Fibroblast of skin of left biceps (primary cell): ENCODE measurements around the gene VKORC1.
"Not testable (repeated sequence)": the region's sequence is repeated elsewhere in the genome, so short reads cannot be mapped to it uniquely, and the experiment has no call there.

Experiments
- DNase-seq, 2 experiments: peaks; one replicate each; pipeline ENCODE4 v3.0.0-alpha.2; 2013; ENCODE audit warnings: low read depth in 2 of 2

The VKORC1 gene

GRCh38 chr16:31107465-31107867, 12.9 kb upstream of the VKORC1 start:
- no peak for DNase-seq

- DNase-seq, result no peak
Measured at GRCh38 chr16:31106509-31107464, 12.2 kb upstream of the VKORC1 start.

- DNase-seq, result no peak
Measured at GRCh38 chr16:31105677-31106213, 11.1 kb upstream of the VKORC1 start.

- DNase-seq, result not testable (repeated sequence)
Measured at GRCh38 chr16:31100876-31101641, 6.5 kb upstream of the VKORC1 start.

- DNase-seq, result no peak
Measured at GRCh38 chr16:31099860-31100638, 5.5 kb upstream of the VKORC1 start.

- DNase-seq, result no peak
Measured at GRCh38 chr16:31094088-31094423, 541 bp downstream of the VKORC1 start.

- DNase-seq, result no peak
Measured at GRCh38 chr16:31093132-31093703, 1.4 kb downstream of the VKORC1 start.

- DNase-seq, result no peak
Measured at GRCh38 chr16:31092330-31092729, 2.3 kb downstream of the VKORC1 start.

GRCh38 chr16:31090540-31090939, 4.1 kb downstream of the VKORC1 start:
- no peak for DNase-seq

- DNase-seq, result no peak
Measured at GRCh38 chr16:31089199-31089598, 5.4 kb downstream of the VKORC1 start.

GRCh38 chr16:31088459-31089183, 6.0 kb downstream of the VKORC1 start, which contains the start of gene PRSS53:
Gene PRSS53 (minus strand): TSS chr16:31088943. CDS start chr16:31088809, 134 bp downstream.
- no peak for DNase-seq

- DNase-seq, result no peak
Measured at GRCh38 chr16:31087971-31088370, 6.6 kb downstream of the VKORC1 start.

GRCh38 chr16:31087481-31087880, 7.1 kb downstream of the VKORC1 start:
- no peak for DNase-seq

- no peak for DNase-seq
Measured at GRCh38 chr16:31086629-31086906, 8.0 kb downstream of the VKORC1 start.

- no peak for DNase-seq
Measured at GRCh38 chr16:31085873-31086628, 8.5 kb downstream of the VKORC1 start.

- DNase-seq, result no peak
Measured at GRCh38 chr16:31085411-31085810, 9.2 kb downstream of the VKORC1 start.

GRCh38 chr16:31084584-31085302, 9.9 kb downstream of the VKORC1 start:
- DNase-seq, result no peak

GRCh38 chr16:31083981-31084380, 10.6 kb downstream of the VKORC1 start:
- DNase-seq, result no peak

- DNase-seq, result no peak
Measured at GRCh38 chr16:31083556-31083955, 11.0 kb downstream of the VKORC1 start.

- no peak for DNase-seq
Measured at GRCh38 chr16:31083081-31083480, 11.5 kb downstream of the VKORC1 start.
